ENCODE results near the gene TRAF2.

TRAF2 gene

GRCh38 chr9:136849960-136850865 lies 36.1 kb upstream of the TRAF2 start:
- TF ChIP-seq TEAD4 (IDR thresholded peaks at IDR 0.05) (no peak), RAD21 (IDR thresholded peaks at IDR 0.05; ENCODE audit: low read depth) (no peak), YY1 (IDR thresholded peaks at IDR 0.05; ENCODE audit: low read depth) (no peak), CEBPB (IDR thresholded peaks at IDR 0.05) (no peak), ZBTB7A (IDR thresholded peaks at IDR 0.05; ENCODE audit: low read depth) (no peak), MAX (IDR thresholded peaks at IDR 0.05) (no peak), TCF12 (IDR thresholded peaks at IDR 0.05; ENCODE audit: low read depth) (no peak), REST (IDR thresholded peaks at IDR 0.05; ENCODE audit: low read depth) (no peak), USF1 (IDR thresholded peaks at IDR 0.05) (no peak), EGR1 (IDR thresholded peaks at IDR 0.05) (no peak)

GRCh38 chr9:136850866-136851775 lies 35.2 kb upstream of the TRAF2 start:
- TF ChIP-seq CEBPB (IDR thresholded peaks at IDR 0.05) (no peak), EP300 (IDR thresholded peaks at IDR 0.05; ENCODE audit: borderline replicate concordance) (no peak)

- TF ChIP-seq TEAD4 (IDR thresholded peaks at IDR 0.05) (no peak), TAF1 (IDR thresholded peaks at IDR 0.05; ENCODE audit: low read depth) (no peak), FOXM1 (IDR thresholded peaks at IDR 0.05; ENCODE audit: borderline replicate concordance, low read depth) (no peak), RAD21 (IDR thresholded peaks at IDR 0.05; ENCODE audit: low read depth) (no peak), ZBTB7A (IDR thresholded peaks at IDR 0.05; ENCODE audit: low read depth) (no peak), USF1 (IDR thresholded peaks at IDR 0.05) (no peak), YY1 (IDR thresholded peaks at IDR 0.05; ENCODE audit: low read depth) (no peak), MAX (IDR thresholded peaks at IDR 0.05) (no peak), EP300 (IDR thresholded peaks at IDR 0.05; ENCODE audit: borderline replicate concordance) (no peak), TCF12 (IDR thresholded peaks at IDR 0.05; ENCODE audit: low read depth) (no peak), CEBPB (IDR thresholded peaks at IDR 0.05) (no peak), NFIC (IDR thresholded peaks at IDR 0.05) (no peak), REST (IDR thresholded peaks at IDR 0.05; ENCODE audit: low read depth) (no peak), EGR1 (IDR thresholded peaks at IDR 0.05) (no peak), CREB1 (IDR thresholded peaks at IDR 0.05; ENCODE audit: low read depth) (no peak)
Measured at GRCh38 chr9:136851941-136852663, 34.2 kb upstream of the TRAF2 start, which contains the start of gene MAMDC4. TSS of gene MAMDC4 (plus strand) at chr9:136852346. CDS start at chr9:136852417, 71 bp downstream.

- TF ChIP-seq TEAD4 (IDR thresholded peaks at IDR 0.05) (no peak), NFIC (IDR thresholded peaks at IDR 0.05) (no peak), MAX (IDR thresholded peaks at IDR 0.05) (no peak), USF1 (IDR thresholded peaks at IDR 0.05) (no peak), CREB1 (IDR thresholded peaks at IDR 0.05; ENCODE audit: low read depth) (no peak), CEBPB (IDR thresholded peaks at IDR 0.05) (no peak), YY1 (IDR thresholded peaks at IDR 0.05; ENCODE audit: low read depth) (no peak)
Measured at GRCh38 chr9:136852664-136853595, 33.4 kb upstream of the TRAF2 start.

All from Ishikawa (cell line).